Endothelial cell of umbilical vein (primary cell): ENCODE results near the gene ZNF407.

ENCODE experiments used
- CTCF ChIP-seq, 2 donors: IDR thresholded peaks; 1 replicate in 1 of 2; 2 replicates in 1 of 2; pipeline ENCODE4 v1.5.1; 2011; ENCODE audit warnings: low read length in 2 of 2, mild to moderate bottlenecking in 2 of 2, moderate library complexity in 2 of 2, control low read depth in 1 of 2, inconsistent platforms in 1 of 2, low read depth in 1 of 2; ENCODE audit not compliant: insufficient read depth in 1 of 2; ENCODE audit errors: extremely low read depth in 1 of 2
- EZH2 ChIP-seq: IDR thresholded peaks from 2 replicates; pipeline ENCODE4 v1.6.1; 2012; ENCODE audit warnings: borderline replicate concordance, low read depth, mild to moderate bottlenecking, moderate library complexity, low read length, inconsistent platforms; ENCODE audit not compliant: severe bottlenecking
- GATA2 ChIP-seq: IDR thresholded peaks from 2 replicates; pipeline ENCODE4 v1.7.0; 2011; ENCODE audit warnings: low read depth, mild to moderate bottlenecking, moderate library complexity, mixed read lengths, low read length; ENCODE audit not compliant: insufficient read length, insufficient read depth
- MAX ChIP-seq: IDR thresholded peaks from 2 replicates; pipeline ENCODE4 v1.6.1; 2011; ENCODE audit not compliant: insufficient read depth, insufficient read length
- MYC ChIP-seq: IDR thresholded peaks from one replicate; pipeline ENCODE4 v1.6.1; 2011; ENCODE audit warnings: mild to moderate bottlenecking, low read depth, low read length
- POLR2A ChIP-seq: IDR thresholded peaks from 2 replicates; pipeline ENCODE4 v1.6.1; 2012; ENCODE audit warnings: low read depth, mild to moderate bottlenecking, control low read depth, low read length
- POLR2AphosphoS5 ChIP-seq: IDR thresholded peaks from 2 replicates; pipeline ENCODE4 v1.6.1; 2012; ENCODE audit warnings: low read depth, mild to moderate bottlenecking, control low read depth, low read length, moderate library complexity; ENCODE audit not compliant: insufficient read depth

- TF ChIP-seq EZH2 (no peak), POLR2AphosphoS5 (no peak), CTCF (IDR thresholded peaks at IDR 0.05; ENCODE audit: extremely low read depth in 1 of 2, insufficient read depth in 1 of 2, low read depth in 1 of 2, low read length in 2 of 2) (no peak), POLR2A (no peak), MYC (no peak), MAX (no peak), GATA2 (no peak)
Measured at GRCh38 chr18:74791501-74792194, 194.0 kb downstream of the ZNF407 start.
